ENCODE results near the gene NTN1. TPM values are rescaled to one million over a fixed set of nuclear protein-coding genes. Genes with fewer than 3 reads are reported as not detected.

The NTN1 gene
- total RNA-seq, 1 donor from 2014 or later = 7.8 TPM

- no peak for TF ChIP-seq CTCF (IDR thresholded peaks at IDR 0.05)
- H3K4me1 ChIP-seq = no peaks in the 10 kb centered on the region
- H3K27me3 ChIP-seq (ENCODE audit: low read depth) = peaks cover 26% of the 10 kb centered on the region
- no peak overlapping the region for H3K4me3 ChIP-seq
- H3K27ac ChIP-seq = no peak overlapping the region
- H3K9me3 ChIP-seq = no peaks in the 10 kb centered on the region
- intact Hi-C loops (cut with DNase I) = no loop called here
- DNase-seq = no peak
- ATAC-seq = no peak
- no peaks in the 10 kb centered on the region for H3K36me3 ChIP-seq
Measured at GRCh38 chr17:9032583-9032982, 11.3 kb downstream of the NTN1 start.

GRCh38 chr17:9035249-9035648, 13.9 kb downstream of the NTN1 start:
- Histone ChIP-seq H3K4me3 (no peak overlapping the region), H3K36me3 (no peaks in the 10 kb centered on the region), H3K9me3 (peaks cover 7% of the 10 kb centered on the region), H3K4me1 (no peaks in the 10 kb centered on the region), H3K27ac (no peak overlapping the region), H3K27me3 (ENCODE audit: low read depth) (peaks cover 12% of the 10 kb centered on the region)
- intact Hi-C loops (cut with DNase I) = no loop called here
- TF ChIP-seq CTCF (IDR thresholded peaks at IDR 0.05) = no peak
- no peak for DNase-seq
- no peak for ATAC-seq

GRCh38 chr17:9036336-9036735, 15.0 kb downstream of the NTN1 start:
- Histone ChIP-seq H3K4me3 (no peak overlapping the region), H3K9me3 (peaks cover 7% of the 10 kb centered on the region), H3K4me1 (no peaks in the 10 kb centered on the region), H3K36me3 (no peaks in the 10 kb centered on the region), H3K27me3 (ENCODE audit: low read depth) (peaks cover 3% of the 10 kb centered on the region), H3K27ac (no peak overlapping the region)
- no peak for TF ChIP-seq CTCF (IDR thresholded peaks at IDR 0.05)
- ATAC-seq (no peak), DNase-seq (no peak)
- intact Hi-C loops (cut with DNase I) = no loop called here

- intact Hi-C loops (cut with DNase I) = no loop called here
- TF ChIP-seq CTCF (IDR thresholded peaks at IDR 0.05) = no peak
- H3K4me1 ChIP-seq = no peaks in the 10 kb centered on the region
- no peak overlapping the region for H3K27ac ChIP-seq
- ATAC-seq (no peak), DNase-seq (no peak)
- H3K4me3 ChIP-seq = no peak overlapping the region
- H3K9me3 ChIP-seq = peaks cover 7% of the 10 kb centered on the region
- no peaks in the 10 kb centered on the region for H3K36me3 ChIP-seq
- peaks cover 3% of the 10 kb centered on the region for H3K27me3 ChIP-seq (ENCODE audit: low read depth)
Measured at GRCh38 chr17:9037736-9038135, 16.4 kb downstream of the NTN1 start.

- Histone ChIP-seq H3K4me3 (no peak overlapping the region), H3K4me1 (no peaks in the 10 kb centered on the region), H3K27ac (no peak overlapping the region), H3K9me3 (peaks cover 7% of the 10 kb centered on the region), H3K27me3 (ENCODE audit: low read depth) (peaks cover 3% of the 10 kb centered on the region), H3K36me3 (no peaks in the 10 kb centered on the region)
- DNase-seq = no peak
- TF ChIP-seq CTCF (IDR thresholded peaks at IDR 0.05) = no peak
- intact Hi-C loops (cut with DNase I) = no loop called here
- no peak for ATAC-seq
Measured at GRCh38 chr17:9038380-9038779, 17.1 kb downstream of the NTN1 start.

Measured in lower lobe of right lung (tissue), 2 donors.